ENCODE measurements around the gene TFB2M.

The TFB2M gene

DNA sequence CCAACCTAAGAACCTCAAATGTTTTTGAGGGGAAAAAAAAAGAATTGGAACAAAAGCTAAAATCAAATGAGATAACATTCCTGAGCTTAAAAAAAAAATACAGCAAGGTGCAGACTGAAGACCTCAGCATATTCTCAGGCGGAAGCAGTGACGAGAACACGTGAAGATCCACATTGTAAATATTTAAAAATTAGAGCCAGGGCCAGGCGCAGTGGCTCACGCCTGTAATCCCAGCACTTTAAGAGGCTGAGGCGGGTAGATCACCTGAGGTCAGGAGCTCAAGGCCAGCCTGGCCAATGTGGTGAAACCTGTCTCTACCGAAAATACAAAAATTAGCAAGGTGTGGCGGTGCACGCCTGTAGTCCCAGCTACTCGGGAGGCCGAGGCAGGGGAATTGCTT lies 15.7 kb downstream of the TFB2M start:
- DNase-seq: no peak

DNA sequence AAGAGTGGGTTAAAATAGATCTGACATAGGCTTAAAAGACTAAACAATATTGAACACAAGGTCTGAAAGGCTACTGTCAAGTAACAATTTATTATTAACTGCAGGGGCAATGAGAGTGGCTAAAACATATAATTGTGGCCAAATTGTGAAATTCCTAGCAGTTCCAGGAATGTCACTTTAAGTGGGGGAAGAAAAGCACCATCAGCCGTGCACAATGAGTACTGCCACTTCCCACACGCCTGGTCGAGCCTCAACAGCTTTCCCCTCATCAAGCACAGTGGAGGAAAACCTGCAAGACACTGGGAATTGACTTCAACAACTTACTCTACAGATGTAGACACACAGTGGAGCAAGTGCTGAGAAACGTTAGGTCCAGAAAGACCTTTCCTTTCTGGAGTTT lies 16.4 kb downstream of the TFB2M start:
- DNase-seq: no peak

DNA sequence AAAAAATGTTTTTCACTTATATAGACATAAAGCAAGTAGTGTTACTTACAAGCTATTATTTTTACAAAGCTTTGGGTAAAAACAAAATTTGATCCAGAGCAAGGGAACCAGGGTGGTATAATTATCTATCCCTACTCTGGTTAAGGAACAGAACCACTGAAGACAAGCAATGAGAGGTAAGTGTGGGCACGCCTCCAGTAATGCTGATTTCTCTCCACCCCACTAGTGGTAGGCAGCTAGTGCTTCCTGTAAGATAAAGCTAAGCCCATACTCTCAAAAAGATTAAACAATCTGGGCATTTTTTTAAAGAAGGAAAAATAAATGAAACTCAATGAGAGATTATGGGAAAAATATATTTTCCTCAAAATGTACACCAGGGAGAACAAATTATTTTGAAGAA lies 22.1 kb downstream of the TFB2M start:
- DNase-seq: no peak

DNA sequence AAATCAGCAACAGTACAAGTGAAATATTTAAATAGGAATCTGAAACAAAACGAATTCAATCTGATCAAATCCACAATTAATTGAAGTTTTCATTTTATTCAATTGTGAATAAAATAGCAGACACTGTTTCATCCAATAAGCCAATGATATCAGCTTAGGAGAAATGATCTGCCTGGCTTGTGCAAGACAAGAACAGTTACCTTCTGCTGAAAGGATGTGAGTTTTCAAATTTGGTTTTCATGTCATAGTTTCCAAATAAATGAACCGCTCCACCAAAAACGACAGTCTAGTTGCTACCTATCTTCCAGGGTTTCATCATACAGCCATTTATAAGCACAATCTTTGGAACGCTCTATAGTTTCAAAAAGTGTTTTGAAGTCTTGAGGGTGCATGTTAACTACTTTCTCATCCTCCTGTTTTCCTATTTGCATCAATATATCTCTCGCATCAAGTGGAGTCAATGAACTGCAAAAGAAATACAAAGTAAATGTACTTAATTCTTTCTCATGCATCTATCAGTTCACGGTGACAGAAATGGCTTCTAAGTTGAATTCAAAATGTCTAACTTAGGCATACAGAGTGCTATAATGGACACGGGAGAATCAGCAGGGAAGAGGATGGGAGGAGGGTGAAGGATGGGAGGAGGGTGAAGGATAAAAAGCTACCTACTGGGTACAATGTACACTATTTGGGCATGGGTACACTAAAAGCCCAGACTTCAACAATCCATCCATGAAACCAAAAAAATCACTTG lies 25.1 kb downstream of the TFB2M start:
- no peak for DNase-seq

DNA sequence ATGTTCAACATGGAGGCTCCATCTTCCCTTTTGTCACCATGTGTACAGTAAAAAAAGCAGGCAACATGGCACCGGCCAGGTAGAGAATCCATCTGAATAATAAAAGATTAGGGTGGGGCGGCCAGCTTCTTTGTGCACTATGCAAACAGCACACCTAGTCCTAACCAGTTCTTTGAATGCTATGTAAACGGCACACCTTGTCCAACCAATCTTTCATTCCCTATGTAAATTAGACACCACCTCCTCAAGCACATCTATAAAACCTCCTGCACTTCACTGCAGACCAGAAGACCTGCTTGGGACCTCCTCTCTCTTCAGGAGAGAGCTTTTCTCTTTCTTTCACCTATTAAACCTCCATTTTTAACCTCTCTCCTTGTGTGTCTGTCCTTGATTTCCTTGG lies 28.2 kb downstream of the TFB2M start:
- no peak for DNase-seq

DNA sequence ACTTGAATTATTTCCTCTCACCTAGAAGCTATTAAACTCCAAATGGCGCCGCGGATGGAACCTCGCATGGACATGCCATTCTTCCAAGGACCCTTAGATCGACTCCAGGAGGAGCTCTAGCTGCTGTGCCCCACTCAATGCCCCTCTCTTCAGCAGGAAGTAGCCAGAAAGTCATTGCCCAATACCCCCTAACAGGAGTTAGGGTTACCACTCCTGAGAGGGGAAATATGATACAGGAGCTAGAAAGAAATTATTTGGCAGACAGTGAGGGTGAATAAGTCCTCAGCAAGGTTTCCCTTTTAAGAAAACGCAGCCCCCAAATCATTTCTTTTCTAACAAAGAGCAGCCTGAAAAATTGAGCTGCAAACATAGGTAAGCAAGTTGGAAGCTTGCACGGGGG lies 28.6 kb downstream of the TFB2M start:
- no peak for DNase-seq

DNA sequence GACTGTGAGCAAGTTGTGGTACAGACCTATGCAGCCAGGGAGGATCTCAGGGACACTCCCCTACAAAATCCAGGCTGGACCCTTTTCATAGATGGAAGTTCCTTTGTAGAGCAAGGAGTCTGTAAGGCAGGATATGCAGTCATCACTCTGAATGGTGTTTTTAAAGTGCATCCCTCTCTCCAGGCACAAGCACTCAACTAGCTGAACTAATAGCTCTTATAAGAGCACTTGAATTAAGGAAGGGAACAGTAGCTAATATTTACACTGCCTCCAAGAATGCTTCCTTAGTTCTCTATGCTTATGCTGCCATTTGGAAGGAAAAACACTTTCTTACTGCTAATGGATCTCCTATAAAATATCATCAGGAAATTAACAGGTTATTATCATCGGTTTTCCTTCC lies 31.9 kb downstream of the TFB2M start:
- DNase-seq: no peak

DNA sequence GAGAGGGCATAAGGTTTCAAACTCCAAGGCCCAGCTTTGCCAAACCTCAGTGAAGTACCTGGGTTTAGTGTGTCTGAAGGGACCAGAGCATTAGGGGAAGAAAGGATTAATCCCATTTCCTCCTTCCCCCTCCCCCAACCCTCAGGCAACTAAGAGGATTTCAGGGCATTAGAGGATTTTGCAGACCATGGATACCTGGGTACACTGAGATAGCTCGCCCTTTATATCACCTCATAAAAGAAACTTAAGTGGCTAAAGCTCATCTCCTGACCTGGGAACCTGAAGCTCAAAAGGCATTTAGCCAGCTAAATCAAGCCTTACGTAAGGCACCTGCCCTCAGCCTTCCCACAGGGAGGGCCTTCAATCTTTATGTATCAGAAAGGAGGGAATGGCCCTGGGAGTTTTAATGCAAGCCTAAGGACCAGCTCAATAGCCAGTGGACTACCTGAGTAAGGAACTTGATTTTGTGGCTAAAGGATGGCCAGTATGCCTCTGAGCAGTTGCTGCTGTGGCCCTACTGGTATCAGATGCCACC lies 32.6 kb downstream of the TFB2M start:
- peak; percentile 98 for DNase-seq

DNA sequence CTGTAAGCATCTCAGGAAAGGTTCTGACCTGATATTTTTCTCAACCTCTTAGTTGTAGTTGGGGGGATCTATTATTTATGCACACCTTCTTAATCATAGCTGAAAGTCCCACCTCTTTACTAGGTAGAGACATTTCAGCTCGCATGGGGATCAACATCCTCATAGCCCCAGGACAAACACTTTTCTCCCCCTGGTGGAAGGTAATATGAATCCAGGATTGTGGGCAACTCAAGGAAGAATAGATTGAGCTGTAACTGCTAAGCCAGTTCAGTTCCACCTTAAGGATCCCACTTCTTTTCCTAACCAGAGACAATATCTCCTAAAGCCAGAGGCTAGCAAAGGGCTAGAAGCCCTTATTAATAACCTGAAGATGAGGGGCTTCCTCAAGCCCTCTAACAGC lies 33.5 kb downstream of the TFB2M start:
- peak; percentile 47 for DNase-seq

DNA sequence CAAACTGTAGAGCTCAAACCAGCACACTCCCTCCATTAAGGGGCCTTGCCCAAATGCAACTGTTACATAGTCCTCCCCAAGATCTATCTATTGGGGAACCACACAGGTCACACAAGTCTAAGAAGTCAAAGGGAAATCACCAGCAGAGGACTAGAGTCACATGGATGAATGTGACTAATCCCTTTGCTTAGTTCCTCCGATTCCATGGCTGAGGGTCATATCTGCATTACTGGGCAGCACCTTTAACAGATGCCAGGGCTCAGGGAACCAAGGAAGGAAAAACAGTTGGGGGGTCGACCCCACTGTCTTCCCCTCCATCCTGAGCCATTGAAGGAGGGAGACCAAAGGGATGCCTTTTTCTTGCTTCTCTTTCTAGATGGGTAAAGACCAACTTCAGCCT lies 35.6 kb downstream of the TFB2M start:
- DNase-seq: no peak

DNA sequence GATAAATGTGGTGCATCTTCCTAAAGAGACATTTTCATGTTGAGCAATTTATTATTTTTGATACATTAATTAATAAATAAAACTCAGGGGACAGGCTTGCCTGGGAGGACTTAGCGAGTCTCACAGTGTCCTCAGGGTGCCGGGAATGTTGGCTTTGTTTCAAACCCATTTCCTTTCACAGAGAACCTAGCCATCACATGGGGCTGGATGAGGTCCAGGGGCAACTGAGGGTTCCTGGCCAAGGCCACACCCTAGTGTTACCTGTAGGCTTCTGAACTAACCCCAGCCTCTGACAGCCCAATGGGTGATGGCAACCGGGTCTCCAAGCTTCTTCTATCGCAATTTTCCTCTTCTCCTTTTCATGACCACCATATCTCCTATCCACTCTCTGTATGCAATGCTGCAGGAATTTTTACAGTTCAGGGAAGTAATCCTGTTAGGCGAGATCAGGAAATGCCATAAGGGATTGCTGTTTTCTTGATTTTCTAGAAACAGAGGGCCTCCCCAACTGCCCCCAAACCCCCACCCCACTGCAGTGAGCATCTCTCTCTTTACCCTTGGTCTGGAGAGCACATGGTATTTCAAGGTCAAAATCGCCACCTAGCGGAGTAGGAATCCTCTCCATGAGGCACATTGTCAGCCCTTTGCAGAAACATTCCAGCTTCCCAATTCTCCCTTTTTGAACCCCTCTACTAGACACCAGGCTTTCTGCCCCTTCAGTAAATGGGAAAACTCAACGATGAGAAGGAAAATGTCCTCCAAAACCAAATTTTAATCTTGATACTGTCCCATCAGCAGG lies 36.9 kb downstream of the TFB2M start:
- DNase-seq: peak; percentile 60

DNA sequence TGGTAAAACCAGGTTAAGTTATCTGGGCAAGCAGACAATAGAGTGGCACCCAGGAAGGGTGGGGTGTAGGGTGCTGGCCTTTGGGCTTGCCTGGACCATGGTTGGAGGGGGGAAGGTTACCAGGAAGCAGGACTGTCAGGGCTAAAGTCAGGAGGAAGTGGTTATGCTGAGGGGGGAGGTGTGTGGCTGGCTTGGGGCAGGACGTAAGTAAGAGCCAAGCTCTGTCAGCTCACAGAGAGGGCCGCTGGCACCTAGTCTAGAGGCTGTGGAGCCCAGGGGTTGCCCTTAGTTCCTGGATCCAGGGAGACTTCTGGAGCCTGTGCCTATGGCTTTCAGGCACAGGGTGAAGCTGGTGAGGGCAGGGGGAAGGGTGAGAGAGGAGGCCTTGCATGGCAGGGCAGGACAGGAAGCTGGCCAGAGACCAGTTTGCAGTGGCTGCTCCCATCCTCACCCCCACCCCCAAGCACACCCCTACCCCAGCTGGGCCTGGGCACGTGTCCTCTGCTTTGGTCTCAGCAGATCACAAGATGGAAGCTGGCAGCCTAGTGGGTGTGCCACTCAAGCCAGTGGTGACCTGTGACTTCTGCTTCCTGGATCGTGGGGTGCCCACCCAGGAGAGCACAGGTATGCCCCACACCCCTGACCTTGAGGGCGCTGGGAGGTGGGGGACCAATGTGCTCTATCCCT lies 38.5 kb downstream of the TFB2M start:
- DNase-seq: no peak

DNA sequence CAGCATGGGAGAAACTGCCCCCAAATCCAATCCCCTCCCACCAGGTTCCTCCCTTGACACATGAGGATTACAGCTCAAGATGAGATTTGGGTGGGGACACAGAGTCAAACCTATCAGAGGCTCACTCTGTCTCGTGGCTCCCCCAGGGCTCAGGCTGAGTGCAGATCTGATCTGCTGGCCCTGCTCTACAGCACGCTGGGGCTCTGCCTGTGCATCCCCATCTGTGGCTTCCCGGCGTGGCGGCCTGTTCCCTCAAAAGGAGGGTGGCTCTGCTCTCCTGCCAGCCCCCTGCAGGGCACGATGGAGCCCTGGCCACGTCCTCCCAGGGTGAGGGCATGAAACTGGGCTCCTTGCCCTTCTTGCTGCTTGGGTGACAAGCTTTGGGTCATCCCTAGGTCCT lies 39.1 kb downstream of the TFB2M start:
- DNase-seq: peak; percentile 55

DNA sequence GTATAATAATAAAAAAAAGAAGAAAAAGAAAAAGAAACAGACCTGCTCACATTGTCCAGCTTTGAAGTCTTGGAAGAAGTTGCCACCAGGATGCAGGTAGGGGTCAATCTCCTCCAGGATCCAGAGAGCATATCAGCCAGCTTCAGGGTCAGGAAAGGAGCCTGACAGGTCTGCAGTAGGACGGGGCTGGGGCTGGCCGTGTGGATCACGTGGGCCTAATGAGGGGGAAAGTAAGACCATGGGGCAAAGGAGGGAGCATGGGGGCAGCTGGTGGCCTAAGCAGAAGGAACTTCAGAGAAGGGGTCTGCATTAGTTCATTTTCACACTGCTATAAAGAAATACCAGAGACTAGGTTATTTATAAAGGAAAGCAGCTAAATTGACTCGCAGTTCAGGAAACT lies 39.7 kb downstream of the TFB2M start:
- DNase-seq: no peak

DNA sequence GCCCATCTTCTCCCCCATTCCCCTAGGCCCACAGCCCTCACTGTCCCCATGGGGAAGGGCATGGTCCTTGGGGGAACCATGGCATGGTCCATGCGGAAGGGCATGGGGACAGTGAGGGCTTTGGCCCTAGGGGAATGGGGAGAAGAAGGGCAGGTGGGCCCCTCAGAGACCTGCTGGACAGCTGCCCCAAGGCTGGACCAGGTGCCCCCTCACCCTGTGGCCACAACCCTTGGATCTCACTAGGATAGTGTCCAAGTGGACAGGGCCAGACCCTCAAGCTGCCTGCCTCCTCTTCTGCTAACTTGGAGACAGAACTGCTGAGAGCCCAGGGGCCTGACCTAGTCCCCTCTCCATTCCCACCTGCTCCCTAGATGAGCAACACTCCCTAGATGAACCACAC lies 46.5 kb downstream of the TFB2M start:
- no peak for DNase-seq

DNA sequence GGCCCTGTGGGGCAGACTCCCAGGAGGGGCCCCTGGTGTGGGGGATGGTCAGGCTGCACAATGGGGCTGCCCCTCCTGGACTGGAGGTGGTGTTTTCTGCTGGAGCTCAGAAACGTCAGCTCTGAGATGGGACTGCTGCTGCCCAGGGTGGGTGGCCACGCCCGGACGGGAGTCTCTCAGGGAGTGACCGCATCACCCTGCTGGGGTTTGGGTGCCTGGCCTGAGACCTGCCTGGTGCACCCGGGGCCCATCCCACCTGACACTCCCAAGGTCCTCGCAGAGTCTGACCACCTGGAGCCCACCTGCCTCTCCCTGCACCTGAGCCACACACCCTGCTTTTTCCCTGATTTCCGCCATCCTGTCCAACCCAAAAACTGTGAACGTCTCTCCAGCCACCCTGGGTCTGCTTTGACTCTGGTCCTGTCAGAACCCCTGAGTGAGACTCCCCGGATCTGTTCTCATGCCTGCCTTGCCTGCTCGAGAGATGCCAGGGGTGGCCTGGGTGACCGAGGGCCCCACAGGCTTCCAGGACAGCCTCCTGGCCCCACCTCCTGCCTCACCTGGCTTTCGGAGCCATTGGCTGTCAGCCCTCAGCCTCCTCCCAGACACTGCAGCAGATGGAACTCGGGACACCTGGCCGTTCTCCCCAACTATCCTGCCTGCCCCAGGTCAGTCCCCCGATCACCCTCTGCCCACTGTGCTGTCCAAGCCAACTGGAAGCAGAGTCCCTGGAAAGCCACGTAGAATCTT lies 47.4 kb downstream of the TFB2M start:
- no peak for DNase-seq

DNA sequence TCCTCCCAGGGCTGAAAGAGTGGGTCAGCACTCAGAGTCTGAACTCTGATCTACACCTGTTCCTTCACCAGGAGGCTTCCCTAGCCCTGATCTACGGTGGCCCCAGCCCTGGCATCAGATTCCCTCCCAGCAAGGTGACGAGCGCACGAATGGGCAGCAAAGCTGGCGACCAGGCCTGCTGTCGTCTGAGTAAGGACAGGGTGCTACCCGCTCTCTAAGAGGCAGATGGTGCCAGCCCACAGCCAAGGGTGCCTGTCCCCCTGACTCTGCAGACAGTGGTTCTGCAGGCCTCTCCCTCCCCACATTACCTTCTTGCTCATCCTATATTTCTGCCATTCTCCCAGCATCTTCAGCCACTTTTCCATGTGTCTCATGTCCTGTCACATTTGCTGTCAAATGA lies 48.7 kb downstream of the TFB2M start:
- no peak for DNase-seq

DNA sequence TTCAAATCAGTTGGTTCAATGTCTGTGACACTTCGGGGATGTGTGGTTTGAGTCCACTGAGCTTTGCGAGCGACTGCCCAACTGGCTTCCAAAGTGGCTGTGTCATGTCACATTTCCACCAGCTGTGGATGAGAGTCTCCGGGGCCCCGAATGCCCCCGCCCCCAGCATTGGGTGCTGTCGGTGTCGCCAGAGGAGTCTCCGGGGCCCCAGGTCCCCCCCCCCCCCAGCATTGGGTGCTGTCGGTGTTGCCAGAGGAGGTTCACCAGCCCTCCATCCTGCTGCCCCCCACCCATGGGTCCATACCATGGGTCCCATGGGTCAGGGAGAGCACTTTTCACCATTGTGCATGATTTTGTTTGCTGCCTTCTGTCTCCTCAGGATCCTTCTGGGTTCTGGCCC lies 49.9 kb downstream of the TFB2M start:
- DNase-seq: no peak

DNA sequence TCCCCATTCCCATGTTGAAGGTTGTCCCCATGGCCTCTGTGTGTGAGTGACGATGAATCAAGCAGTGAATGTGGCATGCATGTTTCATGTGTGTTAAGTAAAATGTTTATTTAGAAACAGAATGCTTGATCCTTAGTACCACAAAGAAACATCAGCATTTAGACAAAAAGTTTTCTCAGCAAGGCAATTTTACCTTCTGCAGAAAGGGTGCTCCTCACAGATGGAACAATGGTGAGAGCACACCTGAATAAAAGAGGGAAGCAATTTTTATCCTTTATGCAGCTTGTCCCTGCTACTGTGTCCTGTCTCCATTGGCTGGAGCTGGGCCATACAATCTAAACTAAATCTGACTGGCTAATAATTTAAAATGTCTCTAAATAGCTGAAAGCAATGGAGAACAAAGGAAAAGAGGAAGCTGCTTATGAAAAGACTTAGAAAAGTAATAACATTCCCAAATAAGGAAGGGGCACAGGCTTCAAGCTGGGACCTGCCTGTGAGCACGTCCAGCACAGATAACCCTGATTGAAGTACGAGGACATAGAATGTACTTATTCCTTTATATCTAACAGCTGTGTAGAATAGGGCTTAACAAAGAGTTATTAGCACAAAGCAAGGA lies 50.6 kb downstream of the TFB2M start:
- no peak for DNase-seq

DNA sequence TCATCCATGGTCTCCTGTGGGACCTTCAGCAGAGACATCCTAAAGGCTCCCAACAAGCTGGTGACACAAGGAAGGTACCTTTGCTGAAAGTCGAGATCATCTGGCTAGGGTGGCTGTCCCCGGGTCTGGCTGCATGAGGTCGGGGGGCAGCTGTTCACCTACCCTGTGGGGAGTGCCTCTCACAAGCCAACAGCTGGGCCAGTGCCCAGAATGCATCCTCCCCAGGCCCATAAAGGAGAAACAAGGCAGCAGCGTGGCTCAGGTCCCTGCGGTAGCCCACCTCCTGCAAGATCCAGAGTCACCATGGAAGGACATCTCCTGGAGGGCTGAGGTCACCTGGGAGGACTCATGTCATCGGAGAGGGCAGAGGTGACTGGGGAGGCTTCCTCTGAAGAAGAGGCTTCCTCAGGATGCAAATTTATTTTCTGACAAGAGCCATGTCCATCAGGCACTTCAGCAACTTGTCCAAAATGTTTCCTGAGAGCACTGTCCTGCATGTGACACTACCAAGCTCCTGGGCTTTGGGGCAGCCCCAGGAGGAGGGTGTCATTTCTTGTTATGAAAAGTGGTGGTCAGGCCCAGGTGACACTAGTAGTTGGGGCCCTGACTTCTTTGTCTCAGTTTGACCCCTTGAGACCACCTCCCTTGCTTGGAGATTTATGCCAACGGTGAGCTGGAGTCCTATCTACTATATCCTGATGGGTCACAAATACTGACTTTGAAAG lies 52.3 kb downstream of the TFB2M start:
- DNase-seq: no peak

DNA sequence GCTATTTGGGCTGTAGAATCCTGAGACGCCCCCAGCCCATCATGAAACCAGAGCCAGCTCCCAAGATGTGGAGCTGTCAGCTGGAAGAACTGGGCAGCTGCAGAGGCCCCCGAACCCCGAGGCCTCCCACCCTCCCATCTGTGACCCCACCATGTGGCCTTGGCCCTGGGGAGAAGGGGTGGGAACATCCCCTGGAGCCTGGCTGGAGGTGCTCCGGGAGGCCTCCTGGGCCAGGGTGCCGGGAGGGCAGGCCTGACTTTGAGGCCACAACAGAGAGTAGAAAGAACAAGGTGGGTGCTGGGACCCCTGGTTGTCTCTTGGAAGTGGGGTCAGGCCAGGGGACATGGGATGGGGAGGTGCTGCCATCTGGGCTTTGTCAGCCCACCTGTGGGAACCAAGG lies 53.0 kb downstream of the TFB2M start:
- no peak for DNase-seq

DNA sequence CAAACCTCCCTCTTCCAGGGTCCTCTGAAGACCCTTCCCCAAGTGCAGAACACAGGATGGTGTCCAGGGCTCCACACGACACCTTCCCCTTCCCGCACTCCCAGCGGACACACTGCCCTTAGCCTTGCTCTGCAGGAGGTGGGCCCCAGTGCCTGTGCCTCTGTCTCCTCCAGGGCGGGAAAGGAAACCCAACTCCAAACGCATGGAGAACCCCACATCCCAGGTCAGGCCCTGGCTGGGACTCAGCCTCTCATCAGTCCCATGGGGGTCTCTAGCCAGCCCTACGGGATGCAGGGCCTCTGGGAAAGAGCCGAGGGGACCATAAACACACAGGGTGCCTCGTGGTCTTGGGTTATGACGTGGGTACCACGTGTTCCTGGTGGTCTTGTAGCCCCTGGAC lies 53.4 kb downstream of the TFB2M start:
- no peak for DNase-seq

Measured in NCI-H82 (cell line).